ENCODE results near the gene CD84.
A peak's percentile ranks its signal among the peaks of the same experiment; 100 is the strongest.

CD84 gene

GRCh38 chr1:160548960-160549664, 30.2 kb downstream of the CD84 start:
- no peak for DNase-seq (ENCODE audit: low read depth)
- no peak overlapping the region for H3K4me3 ChIP-seq (ENCODE audit: low read depth, low read length)
- no peak for TF ChIP-seq CTCF (conservative IDR thresholded peaks at IDR 0.05; ENCODE audit: low read depth, low read length)

GRCh38 chr1:160548183-160548582, 31.1 kb downstream of the CD84 start:
- H3K4me3 ChIP-seq (ENCODE audit: low read depth, low read length) = no peak overlapping the region
- no peak for TF ChIP-seq CTCF (conservative IDR thresholded peaks at IDR 0.05; ENCODE audit: low read depth, low read length)
- DNase-seq (ENCODE audit: low read depth) = no peak

- DNase-seq (ENCODE audit: low read depth) = no peak
- TF ChIP-seq CTCF (conservative IDR thresholded peaks at IDR 0.05; ENCODE audit: low read depth, low read length) = no peak
- no peak overlapping the region for H3K4me3 ChIP-seq (ENCODE audit: low read depth, low read length)
Measured at GRCh38 chr1:160547422-160547821, 31.9 kb downstream of the CD84 start.

- H3K4me3 ChIP-seq (ENCODE audit: low read depth, low read length) = no peak overlapping the region
- DNase-seq (ENCODE audit: low read depth) = no peak
- no peak for TF ChIP-seq CTCF (conservative IDR thresholded peaks at IDR 0.05; ENCODE audit: low read depth, low read length)
Measured at GRCh38 chr1:160546942-160547341, 32.4 kb downstream of the CD84 start.

GRCh38 chr1:160544647-160545046, 34.6 kb downstream of the CD84 start:
- peak; percentile 53 for DNase-seq (ENCODE audit: low read depth)
- H3K4me3 ChIP-seq (ENCODE audit: low read depth, low read length) = no peak overlapping the region
- peak; percentile 67 for TF ChIP-seq CTCF (conservative IDR thresholded peaks at IDR 0.05; ENCODE audit: low read depth, low read length)

- no peak overlapping the region for H3K4me3 ChIP-seq (ENCODE audit: low read depth, low read length)
- peak; percentile 45 for DNase-seq (ENCODE audit: low read depth)
- TF ChIP-seq CTCF (conservative IDR thresholded peaks at IDR 0.05; ENCODE audit: low read depth, low read length) = no peak
Measured at GRCh38 chr1:160542303-160542945, 36.9 kb downstream of the CD84 start.

Measured in choroid plexus epithelial cell (primary cell).